ENCODE data around the gene RNU1-2. TPM values are rescaled to one million over a fixed set of nuclear protein-coding genes. Genes with fewer than 3 reads are reported as not detected.
"Not testable (repeated sequence)": the region's sequence is repeated elsewhere in the genome, so short reads cannot be mapped to it uniquely, and the experiment has no call there.

RNU1-2 gene
- polyA plus RNA-seq, 1 donor from 2014 or later, result not detected

DNA sequence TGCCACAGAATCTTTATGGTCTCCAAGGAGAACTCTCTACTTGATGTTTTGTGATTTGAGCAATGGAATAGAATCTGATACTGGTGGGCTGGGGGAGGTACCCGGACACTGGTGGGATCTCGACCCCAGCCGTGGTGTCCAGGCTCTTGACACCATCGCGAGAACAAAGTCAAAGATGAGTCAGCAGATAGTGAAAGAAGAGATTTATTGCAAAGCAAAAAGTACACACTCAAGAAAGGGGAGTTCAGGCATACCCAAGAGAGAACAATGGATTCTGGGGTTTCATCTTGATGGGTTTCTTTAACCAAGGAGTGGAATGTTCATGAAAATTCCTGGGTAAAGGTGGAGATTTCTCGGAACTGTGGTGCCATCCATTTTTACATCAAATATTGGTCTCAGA is 1.4 kb upstream of the RNU1-2 start:
- H3K79me2 ChIP-seq (replicated peaks; ENCODE audit: insufficient read depth, low read length); H3K9me3 ChIP-seq (ENCODE audit: low read length); H3K4me2 ChIP-seq (ENCODE audit: low read length); H4K20me1 ChIP-seq (ENCODE audit: insufficient read depth); H2AFZ ChIP-seq (ENCODE audit: low read depth, low read length); H3K36me3 ChIP-seq (ENCODE audit: insufficient read depth, low read length); H3K9me2 ChIP-seq (ENCODE audit: insufficient read depth, low read length); H3K27ac ChIP-seq (ENCODE audit: low read length); H3F3A ChIP-seq (ENCODE audit: insufficient read depth, low read length, poor library complexity, severe bottlenecking); H3K27me3 ChIP-seq (ENCODE audit: insufficient read depth, low read depth, low read length); H3K4me3 ChIP-seq (ENCODE audit: low read length); H3K9ac ChIP-seq (ENCODE audit: low read length): not testable (repeated sequence)

GRCh38 chr1:16895233-16895597 is 565 bp upstream of the RNU1-2 start:
- peak overlapping the region; percentile 86 for H3K27ac ChIP-seq (ENCODE audit: low read length)
- H3K79me2 ChIP-seq (replicated peaks; ENCODE audit: insufficient read depth, low read length); H2AFZ ChIP-seq (ENCODE audit: low read depth, low read length); H3F3A ChIP-seq (ENCODE audit: insufficient read depth, low read length, poor library complexity, severe bottlenecking); H4K20me1 ChIP-seq (ENCODE audit: insufficient read depth); H3K4me2 ChIP-seq (ENCODE audit: low read length); H3K27me3 ChIP-seq (ENCODE audit: insufficient read depth, low read depth, low read length); H3K9me2 ChIP-seq (ENCODE audit: insufficient read depth, low read length); H3K9me3 ChIP-seq (ENCODE audit: low read length); H3K36me3 ChIP-seq (ENCODE audit: insufficient read depth, low read length): not testable (repeated sequence)
- H3K4me3 ChIP-seq (ENCODE audit: low read length), result peak overlapping the region; percentile 60
- TF ChIP-seq TAF1 (IDR thresholded peaks at IDR 0.05; ENCODE audit: low read depth), result peak; percentile 38
- TF ChIP-seq, protein P1, sequence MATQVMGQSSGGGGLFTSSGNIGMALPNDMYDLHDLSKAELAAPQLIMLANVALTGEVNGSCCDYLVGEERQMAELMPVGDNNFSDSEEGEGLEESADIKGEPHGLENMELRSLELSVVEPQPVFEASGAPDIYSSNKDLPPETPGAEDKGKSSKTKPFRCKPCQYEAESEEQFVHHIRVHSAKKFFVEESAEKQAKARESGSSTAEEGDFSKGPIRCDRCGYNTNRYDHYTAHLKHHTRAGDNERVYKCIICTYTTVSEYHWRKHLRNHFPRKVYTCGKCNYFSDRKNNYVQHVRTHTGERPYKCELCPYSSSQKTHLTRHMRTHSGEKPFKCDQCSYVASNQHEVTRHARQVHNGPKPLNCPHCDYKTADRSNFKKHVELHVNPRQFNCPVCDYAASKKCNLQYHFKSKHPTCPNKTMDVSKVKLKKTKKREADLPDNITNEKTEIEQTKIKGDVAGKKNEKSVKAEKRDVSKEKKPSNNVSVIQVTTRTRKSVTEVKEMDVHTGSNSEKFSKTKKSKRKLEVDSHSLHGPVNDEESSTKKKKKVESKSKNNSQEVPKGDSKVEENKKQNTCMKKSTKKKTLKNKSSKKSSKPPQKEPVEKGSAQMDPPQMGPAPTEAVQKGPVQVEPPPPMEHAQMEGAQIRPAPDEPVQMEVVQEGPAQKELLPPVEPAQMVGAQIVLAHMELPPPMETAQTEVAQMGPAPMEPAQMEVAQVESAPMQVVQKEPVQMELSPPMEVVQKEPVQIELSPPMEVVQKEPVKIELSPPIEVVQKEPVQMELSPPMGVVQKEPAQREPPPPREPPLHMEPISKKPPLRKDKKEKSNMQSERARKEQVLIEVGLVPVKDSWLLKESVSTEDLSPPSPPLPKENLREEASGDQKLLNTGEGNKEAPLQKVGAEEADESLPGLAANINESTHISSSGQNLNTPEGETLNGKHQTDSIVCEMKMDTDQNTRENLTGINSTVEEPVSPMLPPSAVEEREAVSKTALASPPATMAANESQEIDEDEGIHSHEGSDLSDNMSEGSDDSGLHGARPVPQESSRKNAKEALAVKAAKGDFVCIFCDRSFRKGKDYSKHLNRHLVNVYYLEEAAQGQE (IDR thresholded peaks at IDR 0.05; ENCODE audit: borderline replicate concordance), result peak; percentile 26
- peak overlapping the region; percentile 62 for H3K9ac ChIP-seq (ENCODE audit: low read length)

DNA sequence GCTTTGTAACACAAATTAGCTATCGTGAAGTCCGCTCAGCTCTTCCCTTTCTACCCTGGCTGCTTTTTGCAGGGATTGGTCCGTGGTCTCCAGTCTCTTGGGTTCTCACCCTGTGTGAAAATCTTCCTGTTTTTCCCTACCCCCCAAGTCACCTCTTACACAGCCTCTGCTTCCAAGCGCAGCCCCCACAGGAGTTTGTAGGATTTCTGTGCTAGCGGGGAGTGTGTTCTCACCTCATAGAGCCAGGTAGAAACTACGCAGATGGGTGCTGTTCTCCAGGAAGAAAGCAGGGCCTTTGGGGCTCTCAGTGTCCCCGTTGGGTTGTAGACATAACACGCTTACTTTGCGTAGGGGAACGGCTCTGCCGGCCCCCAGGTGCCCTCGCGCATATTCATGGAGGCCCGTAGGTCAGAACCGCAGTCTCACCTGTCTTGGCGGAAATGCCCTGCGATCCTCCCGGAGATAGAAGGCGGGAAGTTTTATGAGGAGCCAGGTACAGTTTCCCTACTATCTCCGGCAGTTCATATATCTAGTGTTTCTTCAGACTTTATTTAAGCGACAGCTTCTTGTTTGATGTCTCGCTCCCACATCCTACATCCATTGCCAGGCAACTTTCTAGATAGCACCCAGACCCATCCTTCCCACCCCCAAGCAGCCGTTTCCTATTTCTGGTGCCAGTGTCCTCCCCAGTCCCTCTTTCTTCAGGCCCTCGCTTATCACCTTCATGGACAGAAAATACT is 706 bp downstream of the RNU1-2 start:
- not testable (repeated sequence) for H3F3A ChIP-seq (ENCODE audit: insufficient read depth, low read length, poor library complexity, severe bottlenecking); H3K9me3 ChIP-seq (ENCODE audit: low read length); H4K20me1 ChIP-seq (ENCODE audit: insufficient read depth); H3K9me2 ChIP-seq (ENCODE audit: insufficient read depth, low read length); H2AFZ ChIP-seq (ENCODE audit: low read depth, low read length); H3K79me2 ChIP-seq (replicated peaks; ENCODE audit: insufficient read depth, low read length); H3K36me3 ChIP-seq (ENCODE audit: insufficient read depth, low read length); H3K27me3 ChIP-seq (ENCODE audit: insufficient read depth, low read depth, low read length)
- Histone ChIP-seq H3K9ac (ENCODE audit: low read length) (peak overlapping the region; percentile 64), H3K27ac (ENCODE audit: low read length) (peak overlapping the region; percentile 86), H3K4me3 (ENCODE audit: low read length) (peak overlapping the region; percentile 60), H3K4me2 (ENCODE audit: low read length) (peak overlapping the region; percentile 3)

DNA sequence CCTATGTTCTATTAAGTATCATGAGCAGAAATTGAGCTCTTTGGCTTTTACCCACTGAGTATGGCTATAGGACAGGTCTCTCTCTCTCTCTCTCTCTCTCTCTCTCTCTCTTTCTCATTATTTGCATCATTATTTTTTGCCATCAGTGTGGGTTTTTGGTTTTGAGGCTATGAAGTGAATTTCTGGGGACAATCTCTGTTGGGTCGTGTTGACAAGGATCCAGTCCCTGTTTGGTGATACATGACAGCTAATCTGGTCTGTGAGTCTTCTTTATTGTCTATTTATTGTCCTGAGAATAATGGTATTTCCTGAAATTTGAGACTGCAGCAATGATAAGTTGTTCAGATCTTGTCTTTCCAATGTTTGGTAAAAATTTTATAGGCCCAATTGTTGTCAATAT is 1.9 kb downstream of the RNU1-2 start:
- H3K4me3 ChIP-seq (ENCODE audit: low read length); H3K9ac ChIP-seq (ENCODE audit: low read length); H3K4me2 ChIP-seq (ENCODE audit: low read length); H3K27ac ChIP-seq (ENCODE audit: low read length); H2AFZ ChIP-seq (ENCODE audit: low read depth, low read length); H3K9me3 ChIP-seq (ENCODE audit: low read length); H3K9me2 ChIP-seq (ENCODE audit: insufficient read depth, low read length); H4K20me1 ChIP-seq (ENCODE audit: insufficient read depth); H3K27me3 ChIP-seq (ENCODE audit: insufficient read depth, low read depth, low read length); H3F3A ChIP-seq (ENCODE audit: insufficient read depth, low read length, poor library complexity, severe bottlenecking); H3K36me3 ChIP-seq (ENCODE audit: insufficient read depth, low read length); H3K79me2 ChIP-seq (replicated peaks; ENCODE audit: insufficient read depth, low read length): not testable (repeated sequence)

GRCh38 chr1:16898298-16898697 is 2.5 kb downstream of the RNU1-2 start:
- H3K79me2 ChIP-seq (replicated peaks; ENCODE audit: insufficient read depth, low read length); H3K4me2 ChIP-seq (ENCODE audit: low read length); H3K27ac ChIP-seq (ENCODE audit: low read length); H2AFZ ChIP-seq (ENCODE audit: low read depth, low read length); H3K9me3 ChIP-seq (ENCODE audit: low read length); H3K4me3 ChIP-seq (ENCODE audit: low read length); H4K20me1 ChIP-seq (ENCODE audit: insufficient read depth); H3K27me3 ChIP-seq (ENCODE audit: insufficient read depth, low read depth, low read length); H3F3A ChIP-seq (ENCODE audit: insufficient read depth, low read length, poor library complexity, severe bottlenecking); H3K36me3 ChIP-seq (ENCODE audit: insufficient read depth, low read length); H3K9me2 ChIP-seq (ENCODE audit: insufficient read depth, low read length); H3K9ac ChIP-seq (ENCODE audit: low read length): not testable (repeated sequence)

DNA sequence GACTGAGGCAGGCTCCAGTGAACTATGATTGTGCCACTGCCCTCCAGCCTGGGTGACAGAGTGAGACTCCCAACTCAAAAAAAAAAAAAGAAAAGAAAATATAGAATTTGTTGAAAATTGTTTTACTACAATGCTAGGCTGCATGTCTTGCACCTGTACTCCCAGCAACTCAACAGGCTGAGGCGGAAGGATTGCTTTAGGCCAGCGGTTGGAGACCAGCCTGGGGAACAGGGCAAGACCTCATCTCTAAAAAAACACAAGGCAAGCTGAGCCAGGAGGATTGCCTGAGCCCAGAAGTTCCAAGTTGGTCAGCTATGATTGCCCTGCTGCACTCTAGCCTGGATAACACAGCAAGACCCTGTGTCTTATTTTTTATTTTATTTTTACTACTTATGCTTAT is 3.2 kb downstream of the RNU1-2 start:
- H3K27me3 ChIP-seq (ENCODE audit: insufficient read depth, low read depth, low read length); H3K27ac ChIP-seq (ENCODE audit: low read length); H3K4me3 ChIP-seq (ENCODE audit: low read length); H3K4me2 ChIP-seq (ENCODE audit: low read length); H3F3A ChIP-seq (ENCODE audit: insufficient read depth, low read length, poor library complexity, severe bottlenecking); H4K20me1 ChIP-seq (ENCODE audit: insufficient read depth); H3K79me2 ChIP-seq (replicated peaks; ENCODE audit: insufficient read depth, low read length); H2AFZ ChIP-seq (ENCODE audit: low read depth, low read length); H3K9me3 ChIP-seq (ENCODE audit: low read length); H3K36me3 ChIP-seq (ENCODE audit: insufficient read depth, low read length); H3K9me2 ChIP-seq (ENCODE audit: insufficient read depth, low read length); H3K9ac ChIP-seq (ENCODE audit: low read length): not testable (repeated sequence)
